NCI-H446 treated with DMSO at 0.1 percent for 48 hours (cell line): Measurements from ENCODE around the gene SLC66A1.

Source experiments
- DNase-seq: peaks from one replicate; lab custom pipeline; 2025; lab: John Stamatoyannopoulos, UW

SLC66A1 gene

GRCh38 chr1:19325958-19326747 lies 14.0 kb downstream of the SLC66A1 start:
- DNase-seq, result no peak

- DNase-seq, result no peak
Measured at GRCh38 chr1:19326748-19327065, 14.6 kb downstream of the SLC66A1 start.

- DNase-seq, result no peak
Measured at GRCh38 chr1:19327301-19327700, 15.2 kb downstream of the SLC66A1 start.

GRCh38 chr1:19327736-19328135 lies 15.6 kb downstream of the SLC66A1 start:
- no peak for DNase-seq

GRCh38 chr1:19328486-19328885 lies 16.4 kb downstream of the SLC66A1 start:
- DNase-seq, result no peak

GRCh38 chr1:19329188-19329587 lies 17.1 kb downstream of the SLC66A1 start:
- DNase-seq, result no peak

- no peak for DNase-seq
Measured at GRCh38 chr1:19329611-19330010, 17.5 kb downstream of the SLC66A1 start.

- DNase-seq, result no peak
Measured at GRCh38 chr1:19330449-19331135, 18.5 kb downstream of the SLC66A1 start.

- DNase-seq, result no peak
Measured at GRCh38 chr1:19331262-19331878, 19.2 kb downstream of the SLC66A1 start.

- no peak for DNase-seq
Measured at GRCh38 chr1:19332832-19333231, 20.7 kb downstream of the SLC66A1 start.

- DNase-seq, result no peak
Measured at GRCh38 chr1:19333587-19334354, 21.6 kb downstream of the SLC66A1 start.

- DNase-seq, result no peak
Measured at GRCh38 chr1:19336543-19336942, 24.4 kb downstream of the SLC66A1 start.

- DNase-seq, result no peak
Measured at GRCh38 chr1:19337289-19337688, 25.2 kb downstream of the SLC66A1 start.

- DNase-seq, result no peak
Measured at GRCh38 chr1:19338323-19338762, 26.2 kb downstream of the SLC66A1 start.

- no peak for DNase-seq
Measured at GRCh38 chr1:19339214-19339861, 27.2 kb downstream of the SLC66A1 start.

- no peak for DNase-seq
Measured at GRCh38 chr1:19340387-19340937, 28.3 kb downstream of the SLC66A1 start.

GRCh38 chr1:19341201-19342061 lies 29.3 kb downstream of the SLC66A1 start:
- peak; percentile 11 for DNase-seq

GRCh38 chr1:19342062-19342750 lies 30.1 kb downstream of the SLC66A1 start:
- DNase-seq, result no peak

- DNase-seq, result no peak
Measured at GRCh38 chr1:19342894-19343616, 30.9 kb downstream of the SLC66A1 start.
